ENCODE measurements around the gene NDUFAF8.

DNA sequence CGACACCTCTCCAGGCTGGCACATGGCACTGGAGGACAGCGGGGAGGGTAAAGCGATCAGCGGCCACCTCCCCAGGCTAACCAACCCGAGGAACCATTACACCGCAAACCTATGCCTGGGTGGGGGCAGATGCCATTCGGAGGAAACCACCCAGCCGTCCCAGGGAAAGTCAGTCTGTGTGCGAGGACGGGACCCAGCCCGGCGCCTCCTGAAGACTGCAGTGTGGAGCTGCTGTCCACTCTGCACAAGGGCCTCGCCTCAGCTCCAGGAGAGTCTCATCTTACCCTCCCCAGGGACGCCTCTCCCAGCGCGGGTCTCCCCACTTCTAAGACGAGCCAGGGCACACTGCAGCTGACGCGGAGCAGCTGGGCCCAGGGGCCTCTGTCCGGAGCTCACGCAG, 48.0 kb downstream of the NDUFAF8 start:
- TF ChIP-seq CTCF (IDR thresholded peaks at IDR 0.05; ENCODE audit: borderline replicate concordance, extremely low read depth, low read length, poor library complexity, severe bottlenecking) (no peak), EZH2 (IDR thresholded peaks at IDR 0.05; ENCODE audit: borderline replicate concordance, low read depth, low read length, severe bottlenecking) (no peak)

Measured in DND-41 (cell line).